ENCODE measurements around the gene LIN54. TPM values are rescaled to one million over a fixed set of nuclear protein-coding genes. Genes with fewer than 3 reads are reported as not detected.

The LIN54 gene
- total and polyA plus RNA-seq, 4 donors = 2.0 to 17.1 (median 5.2) TPM

DNA sequence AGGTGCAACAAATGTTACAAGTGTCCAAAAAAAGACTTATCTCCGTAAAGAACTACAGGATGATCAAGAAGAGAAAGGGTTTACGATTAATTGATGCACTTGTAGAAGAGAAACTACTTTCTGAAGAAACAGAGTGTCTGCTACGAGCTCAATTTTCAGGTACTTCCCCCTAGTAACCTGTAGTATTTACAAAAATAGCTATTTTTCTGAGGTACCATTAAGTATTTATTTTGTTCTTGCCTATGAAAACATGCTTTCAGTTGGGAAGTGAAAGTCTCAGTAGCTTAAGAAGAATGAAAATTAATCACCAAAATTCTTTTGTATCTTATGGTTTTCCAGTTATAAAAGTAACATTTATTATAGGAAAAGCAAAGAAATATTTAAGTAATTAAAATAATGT, 104.2 kb downstream of the LIN54 start:
- no peak overlapping the region for H3K9ac ChIP-seq (ENCODE audit: low read depth in 1 of 2, low read length in 2 of 2)
- DNase-seq (ENCODE audit: low spot score) = no peak
- H3K9me3 ChIP-seq (ENCODE audit: control insufficient read depth in 4 of 4, low read length in 3 of 4) = no peaks in the 10 kb centered on the region
- H3K4me3 ChIP-seq (ENCODE audit: low read depth in 1 of 3, low read length in 3 of 3) = no peak overlapping the region
- H3K27ac ChIP-seq (ENCODE audit: low read depth in 1 of 2, low read length in 2 of 2) = no peak overlapping the region
- H3K36me3 ChIP-seq (ENCODE audit: control insufficient read depth in 4 of 4, insufficient read depth in 3 of 4, low read depth in 1 of 4, low read length in 3 of 4) = peaks cover 0 to 21% (median 5%) of the 10 kb centered on the region in 4 donors
- WGBS = 97% methylated on average over 3 of the region's 3 CpGs
- H3K27me3 ChIP-seq (ENCODE audit: control insufficient read depth in 4 of 4, insufficient read depth in 4 of 4, low read length in 3 of 4) = no peaks in the 10 kb centered on the region
- peaks cover 0 to 8% (median 3%) of the 10 kb centered on the region in 4 donors for H3K4me1 ChIP-seq (ENCODE audit: control insufficient read depth in 4 of 4, insufficient read depth in 4 of 4, low read length in 3 of 4)
- TF ChIP-seq HNF4G (IDR thresholded peaks at IDR 0.05) (no peak), RAD21 (IDR thresholded peaks at IDR 0.05) (no peak), EGR1 (IDR thresholded peaks at IDR 0.05; ENCODE audit: low read depth in 2 of 2) (no peak), FOXA2 (IDR thresholded peaks at IDR 0.05) (no peak), NR2F2 (IDR thresholded peaks at IDR 0.05) (no peak), TAF1 (conservative IDR thresholded peaks at IDR 0.05) (no peak), HNF4A (conservative IDR thresholded peaks at IDR 0.05) (no peak), YY1 (IDR thresholded peaks at IDR 0.05) (no peak), GABPA (IDR thresholded peaks at IDR 0.05 in 1 of 2, conservative IDR thresholded peaks at IDR 0.05 in 1 of 2) (no peak), JUND (IDR thresholded peaks at IDR 0.05) (no peak), SP1 (IDR thresholded peaks at IDR 0.05) (no peak), RXRA (IDR thresholded peaks at IDR 0.05) (no peak), FOXA1 (IDR thresholded peaks at IDR 0.05) (no peak)
- TF ChIP-seq, protein P1, sequence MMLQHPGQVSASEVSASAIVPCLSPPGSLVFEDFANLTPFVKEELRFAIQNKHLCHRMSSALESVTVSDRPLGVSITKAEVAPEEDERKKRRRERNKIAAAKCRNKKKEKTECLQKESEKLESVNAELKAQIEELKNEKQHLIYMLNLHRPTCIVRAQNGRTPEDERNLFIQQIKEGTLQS (IDR thresholded peaks at IDR 0.05) = no peak
- TF ChIP-seq, protein P2, sequence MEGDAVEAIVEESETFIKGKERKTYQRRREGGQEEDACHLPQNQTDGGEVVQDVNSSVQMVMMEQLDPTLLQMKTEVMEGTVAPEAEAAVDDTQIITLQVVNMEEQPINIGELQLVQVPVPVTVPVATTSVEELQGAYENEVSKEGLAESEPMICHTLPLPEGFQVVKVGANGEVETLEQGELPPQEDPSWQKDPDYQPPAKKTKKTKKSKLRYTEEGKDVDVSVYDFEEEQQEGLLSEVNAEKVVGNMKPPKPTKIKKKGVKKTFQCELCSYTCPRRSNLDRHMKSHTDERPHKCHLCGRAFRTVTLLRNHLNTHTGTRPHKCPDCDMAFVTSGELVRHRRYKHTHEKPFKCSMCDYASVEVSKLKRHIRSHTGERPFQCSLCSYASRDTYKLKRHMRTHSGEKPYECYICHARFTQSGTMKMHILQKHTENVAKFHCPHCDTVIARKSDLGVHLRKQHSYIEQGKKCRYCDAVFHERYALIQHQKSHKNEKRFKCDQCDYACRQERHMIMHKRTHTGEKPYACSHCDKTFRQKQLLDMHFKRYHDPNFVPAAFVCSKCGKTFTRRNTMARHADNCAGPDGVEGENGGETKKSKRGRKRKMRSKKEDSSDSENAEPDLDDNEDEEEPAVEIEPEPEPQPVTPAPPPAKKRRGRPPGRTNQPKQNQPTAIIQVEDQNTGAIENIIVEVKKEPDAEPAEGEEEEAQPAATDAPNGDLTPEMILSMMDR (IDR thresholded peaks at IDR 0.05; ENCODE audit: low read depth, low read length, missing input control) = no peak
- TF ChIP-seq, protein P3, sequence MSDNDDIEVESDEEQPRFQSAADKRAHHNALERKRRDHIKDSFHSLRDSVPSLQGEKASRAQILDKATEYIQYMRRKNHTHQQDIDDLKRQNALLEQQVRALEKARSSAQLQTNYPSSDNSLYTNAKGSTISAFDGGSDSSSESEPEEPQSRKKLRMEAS (IDR thresholded peaks at IDR 0.05) = no peak
- TF ChIP-seq, protein P4, sequence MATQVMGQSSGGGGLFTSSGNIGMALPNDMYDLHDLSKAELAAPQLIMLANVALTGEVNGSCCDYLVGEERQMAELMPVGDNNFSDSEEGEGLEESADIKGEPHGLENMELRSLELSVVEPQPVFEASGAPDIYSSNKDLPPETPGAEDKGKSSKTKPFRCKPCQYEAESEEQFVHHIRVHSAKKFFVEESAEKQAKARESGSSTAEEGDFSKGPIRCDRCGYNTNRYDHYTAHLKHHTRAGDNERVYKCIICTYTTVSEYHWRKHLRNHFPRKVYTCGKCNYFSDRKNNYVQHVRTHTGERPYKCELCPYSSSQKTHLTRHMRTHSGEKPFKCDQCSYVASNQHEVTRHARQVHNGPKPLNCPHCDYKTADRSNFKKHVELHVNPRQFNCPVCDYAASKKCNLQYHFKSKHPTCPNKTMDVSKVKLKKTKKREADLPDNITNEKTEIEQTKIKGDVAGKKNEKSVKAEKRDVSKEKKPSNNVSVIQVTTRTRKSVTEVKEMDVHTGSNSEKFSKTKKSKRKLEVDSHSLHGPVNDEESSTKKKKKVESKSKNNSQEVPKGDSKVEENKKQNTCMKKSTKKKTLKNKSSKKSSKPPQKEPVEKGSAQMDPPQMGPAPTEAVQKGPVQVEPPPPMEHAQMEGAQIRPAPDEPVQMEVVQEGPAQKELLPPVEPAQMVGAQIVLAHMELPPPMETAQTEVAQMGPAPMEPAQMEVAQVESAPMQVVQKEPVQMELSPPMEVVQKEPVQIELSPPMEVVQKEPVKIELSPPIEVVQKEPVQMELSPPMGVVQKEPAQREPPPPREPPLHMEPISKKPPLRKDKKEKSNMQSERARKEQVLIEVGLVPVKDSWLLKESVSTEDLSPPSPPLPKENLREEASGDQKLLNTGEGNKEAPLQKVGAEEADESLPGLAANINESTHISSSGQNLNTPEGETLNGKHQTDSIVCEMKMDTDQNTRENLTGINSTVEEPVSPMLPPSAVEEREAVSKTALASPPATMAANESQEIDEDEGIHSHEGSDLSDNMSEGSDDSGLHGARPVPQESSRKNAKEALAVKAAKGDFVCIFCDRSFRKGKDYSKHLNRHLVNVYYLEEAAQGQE (IDR thresholded peaks at IDR 0.05) = no peak
- TF ChIP-seq, protein P5, sequence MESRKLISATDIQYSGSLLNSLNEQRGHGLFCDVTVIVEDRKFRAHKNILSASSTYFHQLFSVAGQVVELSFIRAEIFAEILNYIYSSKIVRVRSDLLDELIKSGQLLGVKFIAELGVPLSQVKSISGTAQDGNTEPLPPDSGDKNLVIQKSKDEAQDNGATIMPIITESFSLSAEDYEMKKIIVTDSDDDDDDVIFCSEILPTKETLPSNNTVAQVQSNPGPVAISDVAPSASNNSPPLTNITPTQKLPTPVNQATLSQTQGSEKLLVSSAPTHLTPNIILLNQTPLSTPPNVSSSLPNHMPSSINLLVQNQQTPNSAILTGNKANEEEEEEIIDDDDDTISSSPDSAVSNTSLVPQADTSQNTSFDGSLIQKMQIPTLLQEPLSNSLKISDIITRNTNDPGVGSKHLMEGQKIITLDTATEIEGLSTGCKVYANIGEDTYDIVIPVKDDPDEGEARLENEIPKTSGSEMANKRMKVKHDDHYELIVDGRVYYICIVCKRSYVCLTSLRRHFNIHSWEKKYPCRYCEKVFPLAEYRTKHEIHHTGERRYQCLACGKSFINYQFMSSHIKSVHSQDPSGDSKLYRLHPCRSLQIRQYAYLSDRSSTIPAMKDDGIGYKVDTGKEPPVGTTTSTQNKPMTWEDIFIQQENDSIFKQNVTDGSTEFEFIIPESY (IDR thresholded peaks at IDR 0.05) = no peak
